HL-60/S4 treated with retinoic acid at 250 ng/mL for 4 days and 3 days (cell line): Measurements from ENCODE around the gene PPT2.
"Not testable (repeated sequence)": the region's sequence is repeated elsewhere in the genome, so short reads cannot be mapped to it uniquely, and the experiment has no call there.

Source experiments
- in situ Hi-C: fragments of 300-500 bp; cut with MboI; formaldehyde crosslinking; loops from 2 replicates; pipeline ENCODE4 v1.7.0; 2022; ENCODE audit warnings: low sequenced_read_pairs

The PPT2 gene

GRCh38 chr6:32203426-32204267, 49.7 kb downstream of the PPT2 start:
- in situ Hi-C loops: no loop called here

- in situ Hi-C loops: no loop called here
Observed at GRCh38 chr6:32204268-32204715, 50.4 kb downstream of the PPT2 start.

GRCh38 chr6:32208996-32209395, 55.1 kb downstream of the PPT2 start:
- in situ Hi-C loops: no loop called here

- in situ Hi-C loops: no loop called here
Observed at GRCh38 chr6:32210191-32210601, 56.3 kb downstream of the PPT2 start.

GRCh38 chr6:32211432-32211831, 57.5 kb downstream of the PPT2 start:
- in situ Hi-C loops: not testable (repeated sequence)

- in situ Hi-C loops: no loop called here
Observed at GRCh38 chr6:32212076-32212760, 58.3 kb downstream of the PPT2 start.
